GM21528 (cell line): ENCODE measurements around the gene CCDC146.

Experiments
- ATAC-seq: cut with Tn5 transposase; IDR thresholded peaks from one replicate; pipeline ENCODE4 v1.9.1; 2021; ENCODE audit warnings: mild to moderate bottlenecking, moderate library complexity; ENCODE audit not compliant: unreplicated experiment, low FRiP score

The CCDC146 gene

DNA sequence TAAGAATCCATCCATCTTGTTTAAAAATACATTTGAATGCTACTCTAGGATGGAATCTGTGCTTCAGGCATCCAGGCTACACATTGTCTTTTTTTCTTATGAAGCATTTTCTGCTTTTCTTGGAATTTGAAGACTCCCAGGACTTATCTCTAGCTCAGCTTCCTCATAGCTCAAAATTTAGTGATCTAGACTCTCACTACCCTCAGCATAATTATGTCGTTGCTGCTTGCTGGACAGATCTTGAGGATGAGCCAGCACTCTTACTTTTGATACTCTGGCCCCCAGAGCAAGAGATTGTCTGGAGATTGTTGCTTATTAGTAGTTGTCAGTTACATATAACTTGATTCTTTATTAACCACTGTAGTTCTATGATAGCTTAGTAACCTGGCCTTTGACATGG lies 160.5 kb downstream of the CCDC146 start:
- no peak for ATAC-seq

DNA sequence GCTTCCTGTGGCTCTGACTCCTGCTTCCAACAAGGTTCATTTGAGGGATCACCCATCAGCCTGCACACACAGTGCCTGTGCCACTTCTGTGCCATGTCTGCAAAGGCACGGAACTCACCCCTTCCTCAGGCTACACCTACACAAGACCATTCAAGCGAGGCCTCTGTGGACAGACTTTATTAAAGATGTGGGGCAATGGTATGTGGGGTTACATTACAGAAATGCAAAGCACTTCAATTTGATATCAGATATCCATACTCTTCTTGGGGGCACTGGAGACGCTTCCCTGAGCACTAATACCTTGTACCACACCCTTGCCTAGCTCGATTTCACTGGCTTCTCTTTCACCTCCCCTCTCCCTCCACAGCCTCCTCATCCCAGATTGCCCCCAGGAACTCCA lies 161.6 kb downstream of the CCDC146 start:
- ATAC-seq: no peak

DNA sequence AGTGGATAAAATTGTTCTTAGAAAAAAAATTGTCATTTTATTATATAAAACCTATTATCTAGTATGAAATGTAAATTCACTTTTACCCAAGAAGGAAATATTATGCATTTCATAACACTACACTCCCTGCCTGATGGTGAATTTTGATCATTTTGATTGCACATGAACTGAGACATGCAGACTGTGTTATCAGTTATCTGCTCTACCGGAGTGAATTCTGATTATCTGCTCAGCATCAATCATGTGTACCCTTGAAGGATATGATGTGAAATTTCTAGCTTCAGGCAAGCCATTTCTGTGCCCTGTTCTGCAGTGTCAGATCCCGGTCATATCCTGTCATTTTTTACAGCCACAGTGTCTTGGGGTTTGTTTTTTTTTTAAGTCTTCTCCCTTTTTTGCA lies 162.2 kb downstream of the CCDC146 start:
- no peak for ATAC-seq

DNA sequence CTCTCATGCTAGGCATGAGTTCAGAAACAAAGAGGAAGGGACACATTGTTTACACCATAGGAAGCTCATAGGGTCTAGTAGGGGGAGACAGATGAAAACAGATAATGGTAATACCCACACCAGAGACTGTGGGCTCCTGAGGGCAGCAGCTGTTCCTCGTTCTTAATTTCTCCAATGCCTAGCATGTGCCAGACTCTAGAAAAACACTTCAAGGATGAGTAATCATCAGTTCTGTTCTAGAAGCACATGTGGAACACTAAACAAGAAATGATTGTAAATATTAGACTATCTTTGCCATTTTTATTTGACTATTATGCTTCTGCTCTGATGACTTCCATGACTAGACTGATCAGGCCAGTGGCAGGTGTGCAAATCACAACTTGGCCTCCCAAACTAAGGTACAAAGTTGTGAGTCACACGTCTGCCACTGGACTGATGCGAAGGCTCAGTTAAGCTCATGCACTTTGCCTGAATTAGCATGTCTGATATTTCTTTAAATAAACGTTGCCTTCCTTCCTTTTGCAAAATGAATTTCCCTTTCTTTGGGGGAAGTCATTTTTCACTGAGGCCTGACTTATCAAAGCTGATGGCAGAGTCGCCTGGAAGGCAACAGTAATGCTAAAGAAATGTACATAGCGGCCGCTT lies 166.4 kb downstream of the CCDC146 start:
- ATAC-seq: no peak

DNA sequence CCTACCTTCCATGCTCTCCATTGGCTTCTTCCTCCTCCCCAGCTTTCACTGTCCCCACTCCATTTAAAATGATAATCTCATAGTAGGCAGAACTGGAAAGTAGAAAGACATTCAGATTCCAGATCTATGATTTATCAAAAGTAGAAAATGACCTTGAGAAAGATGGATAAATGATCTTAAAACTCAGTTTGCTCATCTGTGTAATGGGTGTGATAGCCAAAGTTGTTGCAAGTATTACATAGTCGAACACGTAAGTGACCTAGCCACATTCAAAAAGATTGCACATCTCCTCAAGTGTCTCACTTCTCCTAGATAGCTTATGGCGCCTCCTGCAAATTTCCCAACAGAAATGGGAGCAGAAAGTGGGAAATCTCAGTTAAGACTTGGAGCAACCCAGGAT lies 167.0 kb downstream of the CCDC146 start:
- no peak for ATAC-seq

DNA sequence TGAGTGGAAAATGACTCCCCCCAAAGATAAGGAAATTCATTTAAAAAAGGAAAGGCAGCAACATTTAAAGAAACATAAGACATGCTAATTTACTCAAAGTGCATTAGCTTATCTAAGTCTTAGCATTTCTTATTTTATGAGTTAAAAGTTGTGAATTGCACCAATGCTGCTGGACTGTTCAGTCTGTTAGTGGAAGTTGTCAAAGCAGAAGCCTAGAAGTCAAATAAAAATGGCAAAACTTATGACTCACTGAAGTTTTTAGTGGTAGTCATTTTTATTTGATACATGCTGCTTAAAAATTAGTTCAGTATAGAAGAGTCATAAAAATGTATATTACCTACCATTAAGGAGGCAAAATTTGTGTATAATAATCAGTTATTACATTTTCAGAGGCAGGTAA lies 168.0 kb downstream of the CCDC146 start:
- ATAC-seq: no peak

DNA sequence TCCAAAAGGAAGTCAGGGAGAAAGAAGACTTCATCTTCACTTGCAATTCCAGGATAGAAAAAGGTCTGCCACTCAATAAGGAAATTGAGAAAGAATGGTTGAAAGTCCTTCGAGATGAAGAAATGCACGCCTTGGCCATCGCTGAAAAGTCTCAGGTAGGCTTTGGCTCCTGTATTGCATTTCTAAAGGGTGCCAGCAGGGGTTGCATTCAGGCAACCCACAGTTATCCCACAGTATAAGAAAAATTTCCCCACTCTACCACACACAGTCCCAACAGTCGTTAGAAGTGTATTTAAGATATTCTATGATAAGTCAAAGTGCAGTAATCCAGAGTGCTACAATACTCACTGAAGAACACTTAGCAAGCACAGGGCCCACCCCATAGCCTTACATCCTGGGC lies 170.6 kb downstream of the CCDC146 start:
- ATAC-seq: no peak

DNA sequence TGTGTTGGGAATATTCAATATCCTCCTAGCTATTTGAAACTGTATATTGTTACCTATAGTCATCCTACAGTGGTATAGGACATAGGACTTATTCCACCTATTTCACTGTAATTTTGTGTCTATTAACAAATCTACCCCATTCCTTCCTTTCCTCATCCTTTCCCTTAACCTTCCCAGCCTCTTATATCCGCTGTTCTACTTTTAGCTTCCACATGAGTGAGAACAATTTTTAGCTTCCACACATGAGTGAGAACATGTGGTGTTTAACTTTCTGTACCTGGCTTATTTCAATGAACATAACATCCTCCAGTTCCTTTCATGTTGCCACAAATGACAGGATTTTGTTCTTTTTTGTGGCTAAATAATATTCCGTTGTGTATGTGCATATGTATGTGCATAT lies 173.1 kb downstream of the CCDC146 start:
- no peak for ATAC-seq

DNA sequence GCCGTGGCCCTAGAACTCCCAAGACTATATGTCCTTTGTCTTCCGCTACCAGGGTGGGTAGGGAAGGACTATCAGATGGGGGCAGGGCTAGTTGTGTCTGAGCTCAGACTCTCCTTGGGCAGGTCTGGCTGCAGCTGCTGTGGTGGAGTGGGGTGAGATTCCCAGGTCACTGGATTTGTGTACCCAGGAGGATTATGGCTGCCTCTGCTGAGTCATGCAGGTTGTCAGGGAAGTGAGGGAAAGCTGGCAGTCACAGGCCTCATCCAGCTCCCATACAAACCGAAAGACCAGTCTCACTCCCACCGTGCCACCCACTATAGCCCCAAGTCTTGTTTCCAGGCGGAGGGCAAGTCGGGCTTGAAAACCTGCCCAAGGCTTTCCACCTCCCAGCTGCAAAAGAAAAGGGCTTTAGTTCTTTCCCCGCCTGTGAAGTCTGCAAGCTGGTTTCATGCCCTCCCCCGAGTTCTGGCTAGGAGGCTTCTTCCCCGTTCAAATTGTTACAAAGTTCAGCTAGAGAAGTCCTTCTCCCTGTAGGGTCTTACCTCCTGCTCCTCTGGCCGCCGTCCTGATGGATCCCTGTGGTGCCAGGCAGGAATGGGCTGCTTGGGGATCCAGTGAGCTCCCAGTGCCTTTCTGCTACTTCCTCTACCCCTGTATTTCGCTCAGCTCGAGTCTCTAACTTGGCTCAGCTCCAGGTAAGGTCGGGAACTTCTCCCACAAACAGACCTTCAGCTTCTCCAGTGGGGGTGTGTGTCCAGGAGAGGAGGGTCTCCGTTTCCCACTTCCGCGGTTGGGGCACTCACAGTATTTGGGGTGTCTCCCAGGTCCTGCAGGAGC lies 184.0 kb downstream of the CCDC146 start:
- ATAC-seq: no peak

DNA sequence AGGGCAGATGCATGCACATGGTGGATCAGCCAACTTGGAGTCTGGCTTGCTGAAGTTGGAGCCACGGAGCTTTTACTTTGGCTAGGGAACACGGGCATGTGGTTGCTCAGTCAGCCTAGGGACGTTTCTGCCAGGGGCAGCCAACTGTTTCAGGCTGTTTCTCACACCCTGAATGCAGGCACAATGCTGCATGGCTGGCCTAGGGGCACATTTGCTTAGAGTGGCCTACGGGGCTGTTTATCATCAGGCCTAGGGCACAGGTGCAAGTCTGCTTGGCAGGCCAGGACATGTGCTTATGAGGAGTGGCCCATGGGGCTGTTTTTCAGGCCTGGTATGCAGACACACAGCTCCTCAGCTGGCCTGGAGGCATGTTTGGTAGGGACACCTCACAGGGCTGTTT lies 186.4 kb downstream of the CCDC146 start:
- no peak for ATAC-seq

DNA sequence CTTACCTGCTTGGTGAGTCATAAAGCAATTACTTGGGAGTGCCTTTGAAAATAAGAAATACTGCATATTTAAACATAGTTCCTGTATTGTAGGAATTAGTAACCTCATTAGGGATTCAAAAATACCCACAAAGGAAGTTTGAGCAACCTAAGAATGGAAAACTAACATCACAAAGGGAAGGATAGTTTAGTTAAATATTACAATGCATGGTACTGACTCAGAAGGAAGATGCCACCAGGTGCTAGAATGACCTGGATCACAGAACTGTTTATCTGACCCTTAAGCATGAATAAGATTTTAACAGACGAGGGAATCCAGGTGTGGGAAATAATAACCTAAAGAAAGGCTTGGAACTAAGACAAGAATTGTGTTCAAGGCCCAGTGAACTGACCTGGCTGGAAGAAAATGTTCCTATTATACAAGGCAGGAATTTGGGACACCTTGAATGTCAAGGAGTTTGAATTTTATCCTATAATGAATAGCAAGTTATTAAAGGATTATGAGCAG lies 187.4 kb downstream of the CCDC146 start:
- ATAC-seq: no peak

DNA sequence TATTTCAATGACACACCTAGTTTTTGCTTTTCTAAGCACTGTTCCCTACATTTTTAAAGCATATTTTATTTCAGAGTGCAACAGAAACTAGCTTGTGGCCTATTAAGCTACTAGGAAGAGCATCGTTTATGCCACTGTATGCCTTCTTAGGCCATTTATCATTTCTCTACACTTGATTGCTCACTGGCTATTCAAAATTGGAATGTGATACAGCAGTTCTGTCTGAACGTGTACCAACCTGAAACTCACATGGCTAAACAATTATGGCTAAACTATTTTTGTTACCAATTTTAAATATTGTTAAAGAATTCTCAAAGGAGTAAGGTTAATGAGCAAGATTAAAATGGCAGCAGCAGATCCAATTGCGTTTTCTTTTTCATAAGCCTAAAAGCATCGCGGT lies 188.6 kb downstream of the CCDC146 start:
- no peak for ATAC-seq

DNA sequence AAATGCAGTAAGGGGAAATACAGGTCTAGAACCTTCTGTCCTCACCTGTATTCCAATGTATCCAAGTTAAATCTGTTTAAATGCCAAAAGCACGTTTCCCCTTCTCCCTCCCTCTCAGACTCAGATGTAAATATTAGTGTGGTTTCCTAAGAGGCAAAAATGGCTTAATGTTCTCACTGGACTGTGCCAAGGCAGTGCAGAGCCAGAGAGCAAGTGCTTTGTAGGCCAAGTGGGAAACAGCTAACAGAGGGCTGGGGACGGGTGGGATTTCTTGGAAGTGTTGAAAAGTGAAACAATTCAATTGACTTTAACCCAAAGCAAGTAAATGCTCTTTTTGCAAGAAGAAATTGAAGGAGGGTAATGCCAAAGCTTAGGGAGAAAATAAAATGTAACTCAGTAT lies 190.7 kb downstream of the CCDC146 start:
- ATAC-seq: no peak

DNA sequence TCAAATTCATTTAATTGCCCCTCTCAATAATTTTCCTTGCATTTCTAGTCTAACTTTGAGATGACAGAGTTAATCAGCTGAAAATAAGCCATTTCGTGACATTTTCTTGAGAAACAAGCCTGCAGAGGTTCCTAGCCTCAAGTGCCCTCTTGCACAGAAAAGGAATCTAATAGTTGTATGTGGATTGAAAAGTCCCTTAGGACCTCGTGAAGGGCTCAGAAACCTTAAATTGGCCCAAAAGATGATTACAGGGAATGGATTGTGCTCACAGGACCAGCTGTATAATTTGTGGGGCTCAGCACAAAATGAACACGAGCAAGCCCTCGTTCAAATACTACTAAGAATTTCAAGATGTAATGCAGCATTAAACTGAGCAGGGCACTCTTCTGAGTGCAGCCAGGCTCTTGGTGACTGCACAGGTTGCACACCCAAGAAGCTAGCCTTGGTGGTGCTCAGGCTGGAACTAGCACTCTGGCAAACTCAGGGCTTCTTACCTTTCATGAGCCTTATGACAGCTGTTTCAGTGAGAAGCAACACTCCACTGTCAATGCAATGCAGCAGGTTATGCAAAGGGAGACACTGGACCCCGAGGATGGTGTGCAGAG lies 191.6 kb downstream of the CCDC146 start:
- no peak for ATAC-seq

DNA sequence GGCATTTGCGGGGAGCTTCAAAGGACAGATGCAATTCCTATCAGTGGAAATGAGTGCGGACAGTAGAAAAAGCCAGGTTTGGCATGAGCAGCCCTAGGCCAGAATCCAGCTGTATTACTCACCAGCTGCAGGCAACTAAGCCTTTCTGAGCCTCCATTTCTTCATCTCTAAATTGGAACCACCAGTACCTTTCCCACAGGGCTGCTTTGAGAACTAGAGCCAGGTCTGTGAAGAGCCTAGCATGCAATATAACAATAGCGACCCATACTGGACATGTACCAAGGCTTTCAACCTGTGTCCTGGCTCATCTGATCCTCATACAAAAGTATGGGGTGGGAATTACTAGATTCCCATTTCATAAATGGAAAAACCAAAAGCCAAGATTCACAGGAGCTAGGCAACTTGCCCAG lies 192.8 kb downstream of the CCDC146 start:
- ATAC-seq: no peak

DNA sequence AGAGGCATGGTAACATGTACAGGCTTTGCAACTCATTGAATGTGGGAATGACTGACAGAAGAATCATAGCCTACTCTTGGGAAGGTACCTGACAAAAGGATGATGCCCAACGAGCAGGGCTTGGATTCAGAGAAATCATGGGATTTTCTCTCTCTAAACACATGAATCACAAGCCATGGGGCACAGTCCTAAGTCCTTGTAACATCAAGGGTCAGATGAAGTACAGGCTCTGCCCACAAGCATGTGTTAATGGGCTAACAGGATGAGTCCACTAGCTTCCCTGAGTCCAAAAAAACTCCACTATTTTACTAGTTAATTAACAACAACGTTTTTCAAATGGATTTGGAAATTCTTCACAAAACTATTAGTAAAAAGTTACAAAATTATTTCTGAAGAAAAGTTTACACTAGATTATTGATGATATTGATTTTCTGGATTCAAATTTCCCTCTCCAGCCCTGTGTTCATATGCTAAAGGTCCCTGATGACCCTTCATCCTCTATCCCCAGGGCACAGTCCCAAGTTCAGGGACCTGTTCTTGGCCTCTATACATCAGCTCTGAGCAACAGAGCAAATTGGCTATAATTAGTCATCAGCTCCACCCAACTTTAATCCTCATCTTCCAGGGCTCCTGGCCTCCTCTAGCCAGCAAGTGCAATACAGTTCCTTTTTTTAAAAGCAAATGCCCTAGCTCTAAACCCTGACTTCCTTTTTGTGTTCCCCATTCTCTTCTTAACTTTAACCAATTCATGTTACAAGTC lies 194.0 kb downstream of the CCDC146 start:
- ATAC-seq: no peak

DNA sequence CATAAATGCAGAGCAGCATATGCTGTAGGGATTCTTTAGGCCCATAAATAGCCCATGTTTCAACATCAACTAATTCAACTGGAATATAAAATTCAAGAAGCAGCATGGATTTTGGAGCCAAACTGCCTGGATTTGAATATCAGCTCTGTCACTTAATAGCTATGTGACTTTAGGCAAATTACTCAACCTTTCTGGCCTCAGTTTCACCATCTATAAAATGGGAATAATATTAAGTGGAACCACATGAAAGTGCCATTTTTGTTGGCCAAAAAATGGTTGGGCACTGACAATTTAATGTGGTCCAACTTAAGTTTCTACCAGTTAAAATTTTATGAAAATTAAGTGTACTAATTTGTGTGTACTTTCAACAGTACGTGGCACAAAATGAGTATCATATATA lies 195.6 kb downstream of the CCDC146 start:
- ATAC-seq: no peak

DNA sequence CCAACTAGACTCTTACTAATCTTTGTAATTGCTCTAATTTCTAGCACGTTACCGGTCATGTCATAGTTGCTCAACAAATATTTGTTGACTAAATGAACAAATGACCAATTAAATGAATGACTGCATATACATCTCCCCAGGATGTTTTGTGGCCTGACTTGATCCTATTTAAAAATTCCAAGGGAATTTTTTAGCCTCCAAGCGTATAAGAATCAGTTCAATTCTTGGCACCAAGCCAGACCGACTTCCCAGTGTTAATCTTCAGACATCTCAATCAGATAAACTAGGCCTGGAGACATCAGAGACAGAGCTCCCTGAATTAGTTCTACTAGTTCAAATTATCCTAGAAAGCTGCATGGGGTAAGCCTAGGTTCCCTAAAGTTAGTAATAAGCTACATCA lies 197.7 kb downstream of the CCDC146 start:
- no peak for ATAC-seq

DNA sequence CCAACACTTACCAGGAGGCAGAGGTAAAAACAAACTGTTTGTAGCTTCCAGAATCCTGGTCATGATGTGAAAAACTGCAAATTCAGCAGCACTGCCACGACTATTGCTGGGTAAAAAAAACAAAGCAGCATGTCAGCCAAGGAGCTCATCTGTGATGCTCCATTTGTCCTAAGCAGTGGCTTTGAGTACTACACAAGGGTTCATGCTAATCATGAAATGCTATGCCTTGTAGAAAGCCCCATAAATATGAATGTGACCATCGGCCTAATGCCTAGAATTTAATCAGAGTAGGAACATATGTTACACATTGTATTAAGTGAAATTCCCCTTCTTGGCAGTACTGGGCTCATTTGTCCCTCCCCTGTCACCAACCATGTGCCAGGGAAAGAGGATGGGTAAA lies 198.3 kb downstream of the CCDC146 start:
- ATAC-seq: no peak

DNA sequence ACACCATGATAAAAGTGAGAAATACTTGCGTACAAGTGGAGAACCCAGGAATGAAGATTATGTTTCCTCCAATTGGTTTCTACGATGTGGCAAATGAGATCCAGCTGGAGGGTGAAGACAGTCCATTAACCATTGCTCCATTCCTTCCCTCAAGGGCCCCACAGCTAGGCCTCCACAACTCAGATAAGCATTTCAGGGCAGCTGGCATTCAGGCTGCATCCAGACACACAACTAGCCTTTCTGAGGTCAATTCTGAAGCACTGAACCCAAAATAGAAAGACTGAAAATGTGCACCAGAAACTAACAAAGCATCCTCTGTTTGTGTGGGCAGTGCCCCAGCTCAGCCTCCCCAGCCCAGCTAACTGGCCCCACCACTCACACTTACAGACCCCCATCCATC lies 198.9 kb downstream of the CCDC146 start:
- ATAC-seq: no peak

DNA sequence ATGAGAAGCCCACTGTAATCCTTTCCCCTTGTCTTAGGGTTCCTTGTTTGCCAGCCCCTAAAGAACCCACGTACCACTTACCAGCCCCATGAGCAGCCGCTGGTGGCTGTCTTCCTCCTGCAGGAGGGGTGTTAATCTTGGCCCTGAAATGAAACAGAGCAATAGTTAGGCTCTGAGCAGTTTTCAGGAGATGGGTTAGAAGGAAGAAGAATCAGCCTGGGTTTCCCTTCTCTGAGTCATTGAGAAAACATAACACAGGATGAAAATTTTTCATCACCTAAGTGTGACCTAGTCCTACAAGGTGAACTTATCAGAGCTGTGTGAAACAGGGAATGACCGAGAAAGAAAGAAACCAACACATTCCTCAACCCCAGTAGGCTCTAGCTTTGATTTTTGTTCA lies 203.7 kb downstream of the CCDC146 start:
- ATAC-seq: no peak
